NT2/D1 (cell line): ENCODE measurements around the gene GPR55.

Source experiments
- YY1 ChIP-seq: IDR thresholded peaks from 2 replicates; pipeline ENCODE4 v1.6.1; 2011; ENCODE audit not compliant: insufficient read length, insufficient read depth
- ZNF274 ChIP-seq: IDR thresholded peaks from 2 replicates; pipeline ENCODE4 v1.6.1; 2011; ENCODE audit warnings: mild to moderate bottlenecking, low read depth, low read length

GRCh38 chr2:230870544-230871360 lies 54.3 kb downstream of the GPR55 start:
- TF ChIP-seq ZNF274 (no peak), YY1 (no peak)
